Right lobe of liver (tissue), 6 donors: ENCODE results near the gene PCAT7. TPM values are rescaled to one million over a fixed set of nuclear protein-coding genes. Genes with fewer than 3 reads are reported as not detected.
"Not testable (repeated sequence)": the region's sequence is repeated elsewhere in the genome, so short reads cannot be mapped to it uniquely, and the experiment has no call there.

ENCODE experiments used
- ATAC-seq, 4 donors: fragments of 200-7000 bp; cut with Tn5 transposase; one replicate each; pipeline ENCODE4 v1.9.1; 2020; ENCODE audit warnings: mild to moderate bottlenecking in 4 of 4, moderate library complexity in 4 of 4
- DNase-seq, 3 donors: peaks; one replicate each; pipeline ENCODE4 v3.0.0-alpha.2; 2020
- H3K27ac ChIP-seq, 3 donors: fragments of 200-600 bp; one replicate each; pipeline ENCODE4 v1.8.0; 2022
- H3K27me3 ChIP-seq, 2 donors: fragments of 200-600 bp; one replicate each; pipeline ENCODE4 v1.8.0; 2022
- H3K36me3 ChIP-seq, 4 donors: fragments of 200-600 bp; sonication (generic) in 1 of 4; one replicate each; pipeline versions ENCODE4 v1.5.1 to v1.8.0; 2017 to 2022; ENCODE audit warnings: control low read depth in 1 of 4
- H3K4me1 ChIP-seq, 4 donors: fragments of 200-600 bp; sonication (generic) in 1 of 4; one replicate each; pipeline versions ENCODE4 v1.5.1 to v1.8.0; 2017 to 2022; ENCODE audit warnings: control low read depth in 1 of 4
- H3K4me3 ChIP-seq, 3 donors: fragments of 200-600 bp; one replicate each; pipeline ENCODE4 v1.8.0; 2022
- H3K9me3 ChIP-seq, 4 donors: fragments of 200-600 bp; sonication (generic) in 1 of 4; one replicate each; pipeline versions ENCODE4 v1.5.1 to v1.8.0; 2017 to 2022; ENCODE audit warnings: control low read depth in 1 of 4
- CTCF ChIP-seq, 4 donors: fragments of 200-600 bp in 3 of 4; fragments of 450-650 bp in 1 of 4; IDR thresholded peaks; one replicate each; pipeline versions ENCODE4 v1.5.1 to v1.8.0; 2016 to 2022; ENCODE audit warnings: antibody characterized with exemption in 4 of 4, mild to moderate bottlenecking in 2 of 4
- POLR2A ChIP-seq: fragments of 450-650 bp; IDR thresholded peaks from one replicate; pipeline ENCODE4 v1.6.1; 2017; ENCODE audit warnings: antibody characterized with exemption, mild to moderate bottlenecking
- WGBS: methylation state at CpG from one replicate; pipeline ENCODE4 v1.1.6; 2018; ENCODE audit warnings: low coverage, low lambda C conversion rate; ENCODE audit not compliant: insufficient coverage; ENCODE audit errors: missing lambda C conversion rate; 5-methylcytosine and 5-hydroxymethylcytosine counted together
- intact Hi-C, 2 donors: fragments of 100-400 bp; cut with DNase I; formaldehyde crosslinking; loops; one replicate each; pipeline versions ENCODE4 v1.11.2 to v1.14.1; 2022
- long read RNA-seq: library from polyadenylated mRNA; unstranded; transcript quantifications from one replicate; pipeline ENCODE4 v2.0.0, GENCODE V29; 2019
- total RNA-seq, 6 experiments: library from RNA; depleted of rRNA in 2 of 6; stranded (reverse); fragments of >200 nt in 2 of 6; fragmentation: NEBNext Ultra II Directional in 3 of 6; extraction: Animal tissue kit (Norgen Biotek cat#: 25700) in 3 of 6; gene quantifications; one replicate each; pipeline versions ENCODE4 v1.1.0 to v1.2.4, GENCODE V29; 2016 to 2023
- donor health status: DM: no; HTN: yes; CAD: no.
- donor health status: DM: no; HTN: no; CAD: no.
- donor health status: DM: no; HTN: no; CAD: no.
- donor health status: DM: no; HTN: yes; CAD: no.
- donor health status: DM: no; HTN: yes; CAD: no.

PCAT7 gene
- total RNA-seq, result 1 to 10 TPM in 2 of 6 experiments, under 1 TPM in 4; 0.37 to 3.1 (median 0.96) TPM
- long read RNA-seq, result 0 reads

GRCh38 chr9:94554439-94555331, at the start of gene PCAT7:
Gene PCAT7 (plus strand): TSS chr9:94555083.
- peak within 1 kb of the TSS; percentile 69 to 89 (median 87) for H3K27ac ChIP-seq
- H3K36me3 ChIP-seq, result no peaks in the 10 kb centered on the region
- H3K4me3 ChIP-seq, result peak within 1 kb of the TSS; percentile 51 to 71 (median 59)
- peaks cover 0 to 6% (median 3%) of the 10 kb centered on the region in 4 donors for H3K4me1 ChIP-seq
- 56% methylated on average over 26 of the region's 40 CpGs for WGBS
- TF ChIP-seq CTCF (IDR thresholded peaks at IDR 0.05), result peak; percentile 43 to 82 (median 53)
- peak; percentile 77 for TF ChIP-seq POLR2A
- intact Hi-C loops, result loop anchor here in 1 of 2 donors (5.0 kb wide), 1 partner anchor 48 kb away; no protein-coding TSS in a partner anchor
- ATAC-seq (peak; percentile 91 to 96 (median 93)), DNase-seq (peak; percentile 77 to 86 (median 78))
- no peaks in the 10 kb centered on the region for H3K9me3 ChIP-seq
- no peaks in the 10 kb centered on the region for H3K27me3 ChIP-seq

- DNase-seq, ATAC-seq, intact Hi-C loops, H3K36me3 ChIP-seq, H3K27ac ChIP-seq, H3K4me1 ChIP-seq, H3K4me3 ChIP-seq, H3K27me3 ChIP-seq, H3K9me3 ChIP-seq: not testable (repeated sequence)
- WGBS, result 95% methylated on average over 4 of the region's 4 CpGs
Observed at GRCh38 chr9:94506370-94506769, 48.5 kb upstream of the PCAT7 start.

- TF ChIP-seq POLR2A, result no peak
- TF ChIP-seq CTCF (IDR thresholded peaks at IDR 0.05), result no peak
- ATAC-seq (no peak), DNase-seq (no peak)
- Histone ChIP-seq H3K4me3 (no peak overlapping the region), H3K4me1 (peaks cover 0 to 13% (median 0%) of the 10 kb centered on the region in 4 donors), H3K9me3 (no peaks in the 10 kb centered on the region), H3K36me3 (no peaks in the 10 kb centered on the region), H3K27ac (no peak overlapping the region), H3K27me3 (no peaks in the 10 kb centered on the region)
- intact Hi-C loops, result no loop called here
- WGBS, result 70% methylated on average over 5 of the region's 7 CpGs
Observed at GRCh38 chr9:94507531-94508258, 47.2 kb upstream of the PCAT7 start.

GRCh38 chr9:94511134-94511954, 43.5 kb upstream of the PCAT7 start:
- DNase-seq (no peak), ATAC-seq (peak in 1 of 4 donors; percentile 33)
- intact Hi-C loops, result no loop called here
- Histone ChIP-seq H3K27ac (no peak overlapping the region), H3K4me1 (peaks cover 0 to 13% (median 0%) of the 10 kb centered on the region in 4 donors), H3K27me3 (no peaks in the 10 kb centered on the region), H3K36me3 (no peaks in the 10 kb centered on the region), H3K9me3 (no peaks in the 10 kb centered on the region), H3K4me3 (no peak overlapping the region)
- WGBS, result 60% methylated on average over 6 of the region's 6 CpGs
- TF ChIP-seq POLR2A (no peak), CTCF (IDR thresholded peaks at IDR 0.05) (no peak)
